WTC11 (cell line): ENCODE data around the gene CRB2. TPM values are rescaled to one million over a fixed set of nuclear protein-coding genes. Genes with fewer than 3 reads are reported as not detected.

Experiments used
- ATAC-seq: fragments of 200-7000 bp; cut with Tn5 transposase; 2 replicates; pipeline ENCODE4 v1.10.0; 2021; ENCODE audit warnings: mild to moderate bottlenecking, moderate library complexity
- Bru-seq: library from RNA; stranded (reverse); fragments of 400-500 nt; gene quantifications from one replicate; lab custom pipeline; 2021; lab: Mats Ljungman, UMichigan
- CTCF ChIA-PET: fragments of 300-600 bp; sonication (Branson Sonifier 250); formaldehyde crosslinking; loops from one replicate; lab custom pipeline; 2021; ENCODE audit warnings: antibody characterized with exemption; lab: Charles Lee
- POLR2A ChIA-PET: fragments of 350-600 bp; sonication (Branson Sonifier 250); formaldehyde crosslinking; loops from one replicate; lab custom pipeline; 2021; ENCODE audit warnings: antibody characterized with exemption; lab: Charles Lee
- DNase-seq: peaks from one replicate; pipeline ENCODE4 v3.0.0; 2021; ENCODE audit warnings: low spot score
- H3K27ac Mint-ChIP-seq: 2 replicates; pipeline ENCODE4 v1.8.0; 2021; ENCODE audit warnings: mixed read lengths
- H3K27me3 Mint-ChIP-seq: 2 replicates; pipeline ENCODE4 v1.8.0; 2021; ENCODE audit warnings: low read depth, mild to moderate bottlenecking, moderate library complexity, mixed read lengths
- H3K36me3 Mint-ChIP-seq: 2 replicates; pipeline ENCODE4 v1.8.0; 2021; ENCODE audit warnings: mixed read lengths
- H3K4me1 Mint-ChIP-seq: 2 replicates; pipeline ENCODE4 v1.8.0; 2022; ENCODE audit warnings: mixed read lengths
- H3K4me3 Mint-ChIP-seq: 2 replicates; pipeline ENCODE4 v1.8.0; 2021; ENCODE audit warnings: mild to moderate bottlenecking, moderate library complexity, mixed read lengths
- H3K9me3 Mint-ChIP-seq: 2 replicates; pipeline ENCODE4 v1.8.0; 2021; ENCODE audit warnings: mixed read lengths
- ATF1 ChIP-seq: sonication (generic); formaldehyde crosslinking; IDR thresholded peaks from 2 replicates; pipeline ENCODE4 v1.8.1; 2023; ENCODE audit warnings: mild to moderate bottlenecking, moderate library complexity, missing genetic modification reagents
- CREB1 ChIP-seq: sonication (generic); formaldehyde crosslinking; IDR thresholded peaks from 2 replicates; pipeline ENCODE4 v1.8.0; 2023; ENCODE audit warnings: mild to moderate bottlenecking, missing genetic modification reagents
- FOXJ3 ChIP-seq: sonication (generic); formaldehyde crosslinking; IDR thresholded peaks from 2 replicates; pipeline ENCODE4 v1.9.0; 2021; ENCODE audit warnings: missing genetic modification reagents, mild to moderate bottlenecking, borderline replicate concordance
- FOXK1 ChIP-seq: sonication (generic); formaldehyde crosslinking; IDR thresholded peaks from 2 replicates; pipeline ENCODE4 v1.8.0; 2022; ENCODE audit warnings: mild to moderate bottlenecking, moderate library complexity, missing genetic modification reagents
- GRHL2 ChIP-seq: fragments of 250-450 bp; sonication (Bioruptor Pico); IDR thresholded peaks from 2 replicates; pipeline ENCODE4 v1.8.0; 2022; ENCODE audit warnings: mild to moderate bottlenecking, moderate library complexity; ENCODE audit not compliant: insufficient replicate concordance, severe bottlenecking
- GTF2I ChIP-seq: fragments of 250-450 bp; sonication (Bioruptor Pico); conservative IDR thresholded peaks from 2 replicates; pipeline ENCODE4 v1.4.0; 2021; ENCODE audit warnings: mild to moderate bottlenecking
- HMGXB4 ChIP-seq: sonication (generic); formaldehyde crosslinking; IDR thresholded peaks from 2 replicates; pipeline ENCODE4 v1.8.1; 2023; ENCODE audit warnings: mild to moderate bottlenecking, moderate library complexity, missing genetic modification reagents
- MXD4 ChIP-seq: fragments of 250-450 bp; sonication (Bioruptor Pico); IDR thresholded peaks from 2 replicates; pipeline ENCODE4 v1.8.0; 2021; ENCODE audit warnings: mild to moderate bottlenecking, moderate library complexity, borderline replicate concordance
- NR2C2 ChIP-seq: sonication (generic); formaldehyde crosslinking; IDR thresholded peaks from 2 replicates; pipeline ENCODE4 v1.8.0; 2022; ENCODE audit warnings: mild to moderate bottlenecking, missing genetic modification reagents
- SP1 ChIP-seq: sonication (generic); formaldehyde crosslinking; conservative IDR thresholded peaks from 2 replicates; pipeline ENCODE4 v1.8.1; 2022; ENCODE audit warnings: missing genetic modification reagents
- TCF7 ChIP-seq: sonication (generic); formaldehyde crosslinking; IDR thresholded peaks from 2 replicates; pipeline ENCODE4 v1.8.0; 2022; ENCODE audit warnings: mild to moderate bottlenecking, low read depth, missing genetic modification reagents, moderate library complexity
- TEAD4 ChIP-seq: sonication (generic); formaldehyde crosslinking; IDR thresholded peaks from 2 replicates; pipeline ENCODE4 v1.8.0; 2022; ENCODE audit warnings: mild to moderate bottlenecking, missing genetic modification reagents
- ZNF219 ChIP-seq: sonication (generic); formaldehyde crosslinking; IDR thresholded peaks from 2 replicates; pipeline ENCODE4 v1.8.0; 2023; ENCODE audit warnings: missing genetic modification reagents, mild to moderate bottlenecking, borderline replicate concordance
- ZNF317 ChIP-seq: sonication (generic); formaldehyde crosslinking; IDR thresholded peaks from 2 replicates; pipeline ENCODE4 v1.8.1; 2023; ENCODE audit warnings: low read depth, mild to moderate bottlenecking, moderate library complexity, missing genetic modification reagents, borderline replicate concordance
- ZNF416 ChIP-seq: fragments of 250-450 bp; sonication (Bioruptor Pico); IDR thresholded peaks from 2 replicates; pipeline ENCODE4 v1.9.0; 2021; ENCODE audit warnings: mild to moderate bottlenecking, inconsistent platforms
- ZNF671 ChIP-seq: fragments of 250-450 bp; sonication (Bioruptor Pico); IDR thresholded peaks from 2 replicates; pipeline ENCODE4 v1.8.0; 2021; ENCODE audit warnings: mild to moderate bottlenecking
- ZSCAN18 ChIP-seq: fragments of 250-450 bp; sonication (Bioruptor Pico); IDR thresholded peaks from 2 replicates; pipeline ENCODE4 v2.1.2; 2022; ENCODE audit warnings: mild to moderate bottlenecking, moderate library complexity
- long read RNA-seq, 3 experiments: library from RNA in 1 of 3; library from capped mRNA in 1 of 3; library from polyadenylated mRNA in 1 of 3; unstranded in 2 of 3; stranded (forward) in 1 of 3; transcript quantifications; one replicate each; pipeline ENCODE4 v2.0.0, GENCODE V29; 2021
- total RNA-seq: library from RNA; stranded (reverse); gene quantifications from 3 replicates; pipeline ENCODE4 v1.2.3, GENCODE V29; 2021
- TF ChIP-seq, protein P1 (sequence below): sonication (generic); formaldehyde crosslinking; IDR thresholded peaks from 2 replicates; pipeline ENCODE4 v1.8.0; 2022; ENCODE audit warnings: mild to moderate bottlenecking, missing genetic modification reagents
- TF ChIP-seq, protein P2 (sequence below): sonication (generic); formaldehyde crosslinking; IDR thresholded peaks from 2 replicates; pipeline ENCODE4 v1.8.1; 2022; ENCODE audit warnings: low read depth, mild to moderate bottlenecking, moderate library complexity, missing genetic modification reagents, borderline replicate concordance
- TF ChIP-seq, protein P3 (sequence below): fragments of 200-600 bp; IDR thresholded peaks from 2 replicates; pipeline ENCODE4 v1.8.0; 2022; ENCODE audit warnings: antibody characterized with exemption
- TF ChIP-seq, protein P4 (sequence below): fragments of 250-450 bp; sonication (Bioruptor Pico); IDR thresholded peaks from 2 replicates; pipeline ENCODE4 v1.8.0; 2021; ENCODE audit warnings: mild to moderate bottlenecking
- TF ChIP-seq, protein P5 (sequence below): sonication (generic); formaldehyde crosslinking; IDR thresholded peaks from 2 replicates; pipeline ENCODE4 v1.8.1; 2023; ENCODE audit warnings: mild to moderate bottlenecking, missing genetic modification reagents, moderate library complexity

CRB2 gene
- total RNA-seq (1.8 to 3.5 TPM (median 2.4 TPM) in 3 replicates), Bru-seq, nascent RNA (percentile 17 among the genes with signal in this experiment)
- long read RNA-seq, experiment 1, partial matches to known transcripts: 2 of 4 reads
- long read RNA-seq, experiment 1, other reads (novel, unspliced or antisense): 2 of 4 reads
- long read RNA-seq, experiment 2, partial matches to known transcripts: 0 of 2 reads
- long read RNA-seq, experiment 2, other reads (novel, unspliced or antisense): 2 of 2 reads
- long read RNA-seq, experiment 3: 0 reads

DNA sequence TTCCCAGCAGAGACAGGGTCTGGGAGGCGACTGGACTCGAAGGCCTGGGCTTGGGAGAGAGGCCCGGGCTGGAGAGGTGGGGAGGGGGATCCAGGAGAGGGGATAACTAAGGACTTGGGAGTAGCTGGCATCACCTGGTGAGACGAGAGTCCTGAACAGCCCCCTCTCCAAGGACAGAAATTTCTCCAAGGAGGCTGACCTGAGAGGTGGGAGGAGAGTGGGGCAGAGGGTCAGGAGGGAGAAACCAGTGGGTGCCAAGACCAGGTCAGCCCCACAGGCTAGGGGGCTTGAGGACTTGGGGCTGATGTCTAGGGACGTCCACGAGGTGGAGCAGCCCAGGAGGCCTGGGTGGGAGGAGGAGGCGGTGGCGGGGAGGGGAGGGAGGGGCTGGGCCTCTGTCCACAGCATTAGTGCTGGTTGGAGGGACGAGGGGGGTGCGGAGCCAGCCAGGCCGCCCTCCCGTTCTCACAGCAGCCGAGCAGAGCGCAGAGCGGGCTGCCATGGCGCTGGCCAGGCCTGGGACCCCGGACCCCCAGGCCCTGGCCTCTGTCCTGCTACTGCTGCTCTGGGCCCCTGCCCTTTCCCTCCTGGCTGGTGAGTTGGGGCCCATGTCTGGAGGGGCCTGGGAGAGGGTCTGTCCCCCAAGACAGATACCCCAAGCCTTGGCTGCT lies at the start of gene CRB2:
Gene CRB2 (plus strand): TSS at position 437 of the 671 bp plus-strand sequence. CDS start 64 bp downstream, at position 501.
- peaks cover 18% of the 10 kb centered on the region for H3K27me3 Mint-ChIP-seq
- H3K36me3 Mint-ChIP-seq: no peaks in the 10 kb centered on the region
- no peak within 1 kb of the TSS for H3K27ac Mint-ChIP-seq
- TF ChIP-seq SP1 (CRISPR knock-in tag) (no peak), HMGXB4 (no peak), GRHL2 (CRISPR knock-in tag) (no peak), FOXJ3 (CRISPR knock-in tag) (no peak), FOXK1 (CRISPR knock-in tag) (no peak), CREB1 (CRISPR knock-in tag) (no peak), MXD4 (no peak)
- TF ChIP-seq, protein P1, sequence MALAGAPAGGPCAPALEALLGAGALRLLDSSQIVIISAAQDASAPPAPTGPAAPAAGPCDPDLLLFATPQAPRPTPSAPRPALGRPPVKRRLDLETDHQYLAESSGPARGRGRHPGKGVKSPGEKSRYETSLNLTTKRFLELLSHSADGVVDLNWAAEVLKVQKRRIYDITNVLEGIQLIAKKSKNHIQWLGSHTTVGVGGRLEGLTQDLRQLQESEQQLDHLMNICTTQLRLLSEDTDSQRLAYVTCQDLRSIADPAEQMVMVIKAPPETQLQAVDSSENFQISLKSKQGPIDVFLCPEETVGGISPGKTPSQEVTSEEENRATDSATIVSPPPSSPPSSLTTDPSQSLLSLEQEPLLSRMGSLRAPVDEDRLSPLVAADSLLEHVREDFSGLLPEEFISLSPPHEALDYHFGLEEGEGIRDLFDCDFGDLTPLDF (CRISPR knock-in tag): no peak
- TF ChIP-seq, protein P2, sequence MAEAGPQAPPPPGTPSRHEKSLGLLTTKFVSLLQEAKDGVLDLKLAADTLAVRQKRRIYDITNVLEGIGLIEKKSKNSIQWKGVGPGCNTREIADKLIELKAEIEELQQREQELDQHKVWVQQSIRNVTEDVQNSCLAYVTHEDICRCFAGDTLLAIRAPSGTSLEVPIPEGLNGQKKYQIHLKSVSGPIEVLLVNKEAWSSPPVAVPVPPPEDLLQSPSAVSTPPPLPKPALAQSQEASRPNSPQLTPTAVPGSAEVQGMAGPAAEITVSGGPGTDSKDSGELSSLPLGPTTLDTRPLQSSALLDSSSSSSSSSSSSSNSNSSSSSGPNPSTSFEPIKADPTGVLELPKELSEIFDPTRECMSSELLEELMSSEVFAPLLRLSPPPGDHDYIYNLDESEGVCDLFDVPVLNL (CRISPR knock-in tag): no peak
- TF ChIP-seq, protein P3, sequence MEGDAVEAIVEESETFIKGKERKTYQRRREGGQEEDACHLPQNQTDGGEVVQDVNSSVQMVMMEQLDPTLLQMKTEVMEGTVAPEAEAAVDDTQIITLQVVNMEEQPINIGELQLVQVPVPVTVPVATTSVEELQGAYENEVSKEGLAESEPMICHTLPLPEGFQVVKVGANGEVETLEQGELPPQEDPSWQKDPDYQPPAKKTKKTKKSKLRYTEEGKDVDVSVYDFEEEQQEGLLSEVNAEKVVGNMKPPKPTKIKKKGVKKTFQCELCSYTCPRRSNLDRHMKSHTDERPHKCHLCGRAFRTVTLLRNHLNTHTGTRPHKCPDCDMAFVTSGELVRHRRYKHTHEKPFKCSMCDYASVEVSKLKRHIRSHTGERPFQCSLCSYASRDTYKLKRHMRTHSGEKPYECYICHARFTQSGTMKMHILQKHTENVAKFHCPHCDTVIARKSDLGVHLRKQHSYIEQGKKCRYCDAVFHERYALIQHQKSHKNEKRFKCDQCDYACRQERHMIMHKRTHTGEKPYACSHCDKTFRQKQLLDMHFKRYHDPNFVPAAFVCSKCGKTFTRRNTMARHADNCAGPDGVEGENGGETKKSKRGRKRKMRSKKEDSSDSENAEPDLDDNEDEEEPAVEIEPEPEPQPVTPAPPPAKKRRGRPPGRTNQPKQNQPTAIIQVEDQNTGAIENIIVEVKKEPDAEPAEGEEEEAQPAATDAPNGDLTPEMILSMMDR: no peak
- TF ChIP-seq, protein P4, sequence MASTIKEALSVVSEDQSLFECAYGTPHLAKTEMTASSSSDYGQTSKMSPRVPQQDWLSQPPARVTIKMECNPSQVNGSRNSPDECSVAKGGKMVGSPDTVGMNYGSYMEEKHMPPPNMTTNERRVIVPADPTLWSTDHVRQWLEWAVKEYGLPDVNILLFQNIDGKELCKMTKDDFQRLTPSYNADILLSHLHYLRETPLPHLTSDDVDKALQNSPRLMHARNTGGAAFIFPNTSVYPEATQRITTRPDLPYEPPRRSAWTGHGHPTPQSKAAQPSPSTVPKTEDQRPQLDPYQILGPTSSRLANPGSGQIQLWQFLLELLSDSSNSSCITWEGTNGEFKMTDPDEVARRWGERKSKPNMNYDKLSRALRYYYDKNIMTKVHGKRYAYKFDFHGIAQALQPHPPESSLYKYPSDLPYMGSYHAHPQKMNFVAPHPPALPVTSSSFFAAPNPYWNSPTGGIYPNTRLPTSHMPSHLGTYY (CRISPR knock-in tag): no peak
- TF ChIP-seq, protein P5, sequence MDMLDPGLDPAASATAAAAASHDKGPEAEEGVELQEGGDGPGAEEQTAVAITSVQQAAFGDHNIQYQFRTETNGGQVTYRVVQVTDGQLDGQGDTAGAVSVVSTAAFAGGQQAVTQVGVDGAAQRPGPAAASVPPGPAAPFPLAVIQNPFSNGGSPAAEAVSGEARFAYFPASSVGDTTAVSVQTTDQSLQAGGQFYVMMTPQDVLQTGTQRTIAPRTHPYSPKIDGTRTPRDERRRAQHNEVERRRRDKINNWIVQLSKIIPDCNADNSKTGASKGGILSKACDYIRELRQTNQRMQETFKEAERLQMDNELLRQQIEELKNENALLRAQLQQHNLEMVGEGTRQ (CRISPR knock-in tag): no peak
- TF ChIP-seq, all 79 proteins: peak for 0
- ChIA-PET CTCF (interaction anchor here (0.7 to 5.8 kb wide), 17 partner anchors 9 to 316 kb away, joined by 3 to 80 read pairs (median 4); no protein-coding TSS in a partner anchor), POLR2A (no interaction called here)
- Mint-ChIP-seq H3K4me3 (peak within 1 kb of the TSS; percentile 59), H3K4me1 (peaks cover 55% of the 10 kb centered on the region), H3K9me3 (no peaks in the 10 kb centered on the region)
- peak; percentile 64 for DNase-seq
- ATAC-seq: peak; percentile 16

GRCh38 chr9:123309611-123310010 lies 46.4 kb upstream of the CRB2 start:
- CTCF ChIA-PET: no interaction called here
- Mint-ChIP-seq H3K4me1 (peaks cover 13% of the 10 kb centered on the region), H3K9me3 (no peaks in the 10 kb centered on the region), H3K36me3 (no peaks in the 10 kb centered on the region), H3K27me3 (no peaks in the 10 kb centered on the region; the same call in 1 of the 2 replicates), H3K4me3 (no peak overlapping the region), H3K27ac (no peak overlapping the region; the same call in 1 of the 2 replicates)
- ATAC-seq (no peak), DNase-seq (no peak)
- POLR2A ChIA-PET: no interaction called here
- TF ChIP-seq ZSCAN18 (CRISPR knock-in tag) (no peak), ZNF317 (CRISPR knock-in tag) (no peak), ATF1 (CRISPR knock-in tag) (no peak), TEAD4 (CRISPR knock-in tag) (no peak), NR2C2 (CRISPR knock-in tag) (no peak), ZNF671 (CRISPR knock-in tag) (no peak), ZNF219 (CRISPR knock-in tag) (no peak), HMGXB4 (no peak), ZNF416 (no peak), TCF7 (CRISPR knock-in tag) (no peak), GTF2I (no peak)
